GM10266 (cell line): ENCODE results near the gene CYTH1.

Source experiments
- DNase-seq: peaks from one replicate; pipeline ENCODE4 v3.0.0; 2012; ENCODE audit errors: extremely low spot score
- TF ChIP-seq, protein P1 (sequence below): IDR thresholded peaks from 2 replicates; pipeline ENCODE4 v1.5.1; 2012; ENCODE audit warnings: mild to moderate bottlenecking, low read depth; ENCODE audit not compliant: control insufficient read depth, insufficient read depth; ENCODE audit errors: missing control alignments

Gene CYTH1

DNA sequence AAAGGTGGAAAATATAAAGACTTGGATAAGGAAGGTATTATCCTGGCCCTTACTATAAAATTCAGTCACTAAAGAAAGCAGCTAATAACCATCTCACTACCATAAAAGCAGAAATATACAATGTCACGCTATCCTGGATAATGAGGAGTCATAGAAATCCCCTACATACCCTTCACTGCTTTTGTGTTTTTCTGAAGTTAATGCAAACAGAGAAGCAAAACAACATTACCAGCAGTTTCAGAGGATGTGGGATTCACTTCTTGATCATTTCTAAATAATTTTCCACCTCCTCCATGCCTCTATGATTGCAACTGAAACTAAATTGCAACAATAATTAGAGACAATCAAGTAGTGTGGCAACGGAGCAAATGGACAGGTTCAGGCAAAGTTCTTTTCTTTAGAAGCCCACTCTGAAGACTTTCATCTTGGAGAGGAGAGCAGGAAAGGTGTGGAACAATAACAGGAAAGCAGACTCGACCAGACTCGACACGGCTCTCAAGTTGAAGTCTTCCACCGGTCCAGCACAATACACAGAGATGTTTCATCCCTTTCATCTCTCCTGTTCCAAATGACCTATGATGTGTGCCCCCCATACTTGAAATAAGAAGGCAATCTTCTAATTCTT is 10.2 kb downstream of the CYTH1 start:
- TF ChIP-seq, protein P1, sequence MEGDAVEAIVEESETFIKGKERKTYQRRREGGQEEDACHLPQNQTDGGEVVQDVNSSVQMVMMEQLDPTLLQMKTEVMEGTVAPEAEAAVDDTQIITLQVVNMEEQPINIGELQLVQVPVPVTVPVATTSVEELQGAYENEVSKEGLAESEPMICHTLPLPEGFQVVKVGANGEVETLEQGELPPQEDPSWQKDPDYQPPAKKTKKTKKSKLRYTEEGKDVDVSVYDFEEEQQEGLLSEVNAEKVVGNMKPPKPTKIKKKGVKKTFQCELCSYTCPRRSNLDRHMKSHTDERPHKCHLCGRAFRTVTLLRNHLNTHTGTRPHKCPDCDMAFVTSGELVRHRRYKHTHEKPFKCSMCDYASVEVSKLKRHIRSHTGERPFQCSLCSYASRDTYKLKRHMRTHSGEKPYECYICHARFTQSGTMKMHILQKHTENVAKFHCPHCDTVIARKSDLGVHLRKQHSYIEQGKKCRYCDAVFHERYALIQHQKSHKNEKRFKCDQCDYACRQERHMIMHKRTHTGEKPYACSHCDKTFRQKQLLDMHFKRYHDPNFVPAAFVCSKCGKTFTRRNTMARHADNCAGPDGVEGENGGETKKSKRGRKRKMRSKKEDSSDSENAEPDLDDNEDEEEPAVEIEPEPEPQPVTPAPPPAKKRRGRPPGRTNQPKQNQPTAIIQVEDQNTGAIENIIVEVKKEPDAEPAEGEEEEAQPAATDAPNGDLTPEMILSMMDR = no peak
- no peak for DNase-seq

DNA sequence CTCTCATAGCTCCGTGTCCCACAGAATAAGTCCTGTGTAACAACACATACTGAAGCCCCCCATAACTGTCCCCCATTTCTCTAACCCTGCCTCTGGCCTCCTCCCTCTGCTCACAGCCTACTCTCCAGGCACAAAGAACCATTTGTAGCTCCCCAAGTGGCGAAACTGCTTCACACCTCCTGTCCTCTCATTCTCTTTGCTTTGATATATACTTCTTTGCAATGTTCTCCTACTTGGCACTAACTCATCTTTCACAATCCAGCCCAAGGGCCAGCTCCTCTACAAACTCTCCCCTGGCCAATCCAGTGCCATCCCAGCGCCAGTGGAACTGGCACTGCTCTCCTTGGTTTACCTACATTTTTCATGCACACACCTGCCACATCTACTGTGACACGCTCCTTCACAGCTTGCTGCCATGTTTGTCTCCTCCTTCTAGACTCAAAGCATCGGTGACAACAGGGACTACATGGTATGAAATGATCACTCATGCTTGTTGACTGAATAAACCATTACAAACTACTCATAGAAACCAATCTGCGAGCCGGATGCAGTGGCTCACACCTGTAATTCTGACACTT is 12.8 kb downstream of the CYTH1 start:
- TF ChIP-seq, protein P1 = peak; percentile 45
- no peak for DNase-seq

DNA sequence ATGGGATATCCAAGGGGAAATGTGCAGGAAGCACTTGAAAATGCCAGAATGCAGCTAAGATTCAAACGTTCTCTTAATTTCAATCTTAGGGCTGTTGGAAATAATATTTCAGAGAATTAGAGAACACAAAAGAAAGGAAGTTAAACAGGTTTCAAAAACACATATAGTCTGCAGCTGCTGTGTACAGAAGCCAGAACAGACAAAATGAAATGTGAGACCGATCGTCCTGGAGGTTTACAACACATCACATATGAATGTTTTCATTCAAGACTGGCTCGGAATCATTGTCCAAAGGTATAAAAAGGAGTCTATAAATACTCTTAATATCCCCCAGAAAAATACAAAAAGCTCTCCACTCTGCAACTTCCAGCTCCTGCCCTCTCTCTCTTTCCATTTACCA is 14.3 kb downstream of the CYTH1 start:
- DNase-seq = no peak
- TF ChIP-seq, protein P1 = no peak

DNA sequence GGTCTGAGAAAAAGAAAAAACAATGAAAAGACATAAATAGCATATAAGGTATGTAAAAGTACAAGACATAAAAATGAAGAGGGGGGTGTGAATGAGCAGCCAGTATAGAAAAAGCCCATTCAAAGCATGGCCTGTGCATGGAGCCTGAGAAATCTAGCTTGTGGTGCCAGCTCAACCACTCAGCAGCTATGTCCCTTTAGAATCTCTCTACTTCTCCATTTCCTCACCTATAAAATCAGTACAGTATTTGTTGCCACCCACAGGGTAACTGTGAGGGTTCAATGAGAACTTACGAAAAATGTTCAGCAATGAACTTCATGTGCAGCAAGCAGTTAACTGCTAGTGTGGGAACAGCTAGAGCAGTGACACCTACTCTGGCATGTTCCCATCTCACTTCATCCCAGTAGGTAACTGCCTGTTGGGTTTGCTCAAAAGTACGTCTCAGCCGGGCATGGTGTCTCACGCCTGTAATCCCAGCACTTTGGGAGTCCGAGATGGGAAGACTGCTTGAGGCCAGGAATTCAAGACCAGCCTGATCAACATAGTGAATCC is 15.3 kb downstream of the CYTH1 start:
- TF ChIP-seq, protein P1 = no peak
- no peak for DNase-seq

DNA sequence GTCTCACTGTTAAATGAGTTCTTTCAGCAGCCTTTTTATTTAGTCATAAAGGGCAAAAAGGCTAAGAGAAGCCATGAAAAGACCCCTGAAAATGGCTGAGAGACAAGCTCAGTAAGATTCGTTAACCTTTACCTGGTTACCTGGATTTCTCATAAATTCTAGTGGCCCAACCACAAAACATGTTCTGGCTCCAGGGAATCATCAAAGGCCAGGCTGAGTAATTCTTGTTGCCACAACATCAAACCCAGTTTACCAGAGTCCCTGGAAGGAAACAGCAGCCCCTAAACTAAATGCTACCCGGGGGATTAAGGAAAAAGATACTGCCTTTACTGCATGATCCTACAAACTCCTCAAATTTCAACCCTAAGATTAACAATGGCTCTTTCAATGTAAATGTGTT is 15.8 kb downstream of the CYTH1 start:
- TF ChIP-seq, protein P1 = no peak
- DNase-seq = no peak

DNA sequence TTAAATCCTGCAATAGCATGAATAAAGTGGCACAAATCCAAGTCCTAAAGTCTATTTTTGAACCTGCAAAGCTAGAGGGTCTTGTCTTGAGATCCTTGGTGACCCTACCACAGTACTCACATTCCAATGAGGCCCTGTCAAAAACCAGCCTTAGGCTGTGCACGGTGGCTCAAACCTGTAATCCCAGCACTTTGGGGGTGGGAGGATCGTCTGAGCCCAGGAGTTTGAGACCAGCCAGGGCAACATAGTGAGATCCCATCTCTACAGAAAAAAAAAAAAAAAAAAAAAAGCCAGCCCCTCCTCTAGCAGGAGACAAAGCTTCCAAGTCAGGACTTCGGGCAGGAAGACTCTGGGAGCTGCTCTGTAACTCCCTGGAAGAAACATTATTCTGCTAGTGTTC is 16.3 kb downstream of the CYTH1 start:
- no peak for DNase-seq
- TF ChIP-seq, protein P1 = no peak

DNA sequence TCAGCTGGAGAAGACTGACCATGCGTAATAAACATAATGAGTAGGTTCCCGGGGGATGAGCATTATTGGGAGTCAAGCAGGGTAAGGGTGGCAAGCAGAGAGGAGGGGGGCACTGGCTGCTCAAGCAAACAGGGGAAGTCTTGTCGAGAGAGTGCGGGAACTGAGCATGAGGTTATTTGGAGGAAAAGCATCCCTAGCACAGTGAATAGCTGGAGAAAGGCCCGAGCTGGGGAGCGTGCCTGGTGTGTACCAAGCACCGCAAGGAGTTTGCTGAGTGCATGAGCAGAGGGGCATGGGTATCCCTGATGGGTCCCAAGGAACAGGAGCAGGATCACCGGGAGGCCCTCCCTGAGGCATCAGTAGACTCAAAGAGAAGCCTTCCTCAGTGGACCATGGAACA is 17.2 kb downstream of the CYTH1 start:
- TF ChIP-seq, protein P1 = no peak
- DNase-seq = no peak
